Astrocyte of the spinal cord (primary cell): Measurements from ENCODE around the gene H2AZ1.

Experiments used
- DNase-seq: peaks from one replicate; pipeline ENCODE4 v3.0.0; 2011; ENCODE audit warnings: low read depth, low spot score
- H3K4me3 ChIP-seq: 2 replicates; pipeline ENCODE4 v1.5.1; 2011; ENCODE audit warnings: low read depth, mild to moderate bottlenecking, low read length, moderate library complexity
- in situ Hi-C: cut with HindIII; loops from 2 replicates; pipeline ENCODE4 v1.10.0; 2017; ENCODE audit warnings: low sequenced_read_pairs
- TF ChIP-seq, protein P1 (sequence below): IDR thresholded peaks from 2 replicates; pipeline ENCODE4 v1.5.1; 2012; ENCODE audit warnings: low read depth, mild to moderate bottlenecking, low read length, inconsistent platforms

The H2AZ1 gene

DNA sequence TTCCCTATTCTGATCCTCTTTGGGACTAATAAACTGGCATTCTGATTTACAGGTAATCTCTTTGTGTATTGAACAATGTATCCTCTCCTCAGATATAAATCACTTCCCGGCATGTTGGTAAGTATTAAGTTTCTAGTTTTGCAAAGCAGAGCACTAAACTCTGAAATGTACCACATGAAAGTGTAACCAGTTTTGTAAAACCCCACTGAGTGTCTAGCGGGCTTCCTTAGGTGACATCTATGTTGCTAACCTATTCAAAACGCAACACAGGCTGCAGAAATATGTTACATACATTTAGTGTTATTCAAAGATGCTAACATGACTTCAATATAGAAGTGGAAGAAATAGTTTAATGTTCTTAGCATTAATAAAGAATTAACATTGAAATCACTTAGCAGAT is 28.9 kb downstream of the H2AZ1 start:
- in situ Hi-C loops = no loop called here
- H3K4me3 ChIP-seq = no peak overlapping the region
- no peak for DNase-seq
- TF ChIP-seq, protein P1, sequence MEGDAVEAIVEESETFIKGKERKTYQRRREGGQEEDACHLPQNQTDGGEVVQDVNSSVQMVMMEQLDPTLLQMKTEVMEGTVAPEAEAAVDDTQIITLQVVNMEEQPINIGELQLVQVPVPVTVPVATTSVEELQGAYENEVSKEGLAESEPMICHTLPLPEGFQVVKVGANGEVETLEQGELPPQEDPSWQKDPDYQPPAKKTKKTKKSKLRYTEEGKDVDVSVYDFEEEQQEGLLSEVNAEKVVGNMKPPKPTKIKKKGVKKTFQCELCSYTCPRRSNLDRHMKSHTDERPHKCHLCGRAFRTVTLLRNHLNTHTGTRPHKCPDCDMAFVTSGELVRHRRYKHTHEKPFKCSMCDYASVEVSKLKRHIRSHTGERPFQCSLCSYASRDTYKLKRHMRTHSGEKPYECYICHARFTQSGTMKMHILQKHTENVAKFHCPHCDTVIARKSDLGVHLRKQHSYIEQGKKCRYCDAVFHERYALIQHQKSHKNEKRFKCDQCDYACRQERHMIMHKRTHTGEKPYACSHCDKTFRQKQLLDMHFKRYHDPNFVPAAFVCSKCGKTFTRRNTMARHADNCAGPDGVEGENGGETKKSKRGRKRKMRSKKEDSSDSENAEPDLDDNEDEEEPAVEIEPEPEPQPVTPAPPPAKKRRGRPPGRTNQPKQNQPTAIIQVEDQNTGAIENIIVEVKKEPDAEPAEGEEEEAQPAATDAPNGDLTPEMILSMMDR = no peak

DNA sequence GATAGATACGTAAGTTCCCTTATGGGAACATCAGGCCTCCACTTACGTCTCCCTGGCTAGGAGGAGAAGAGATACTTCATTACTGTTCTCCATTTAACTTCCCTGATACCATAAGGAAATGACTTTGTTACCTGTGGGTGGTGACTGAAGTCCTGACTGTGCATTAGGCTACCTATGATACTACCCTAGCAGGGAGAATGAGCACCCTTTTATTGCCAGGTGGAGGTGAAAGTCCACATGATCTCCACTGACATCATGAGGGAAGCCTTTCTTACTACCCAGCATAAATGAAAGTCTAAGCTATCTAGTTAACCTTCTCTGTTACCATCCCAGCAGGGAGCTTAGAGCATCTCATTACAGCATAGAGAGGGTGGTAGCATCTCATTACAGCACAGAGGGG is 31.4 kb downstream of the H2AZ1 start:
- TF ChIP-seq, protein P1 = no peak
- H3K4me3 ChIP-seq = no peak overlapping the region
- no peak for DNase-seq
- in situ Hi-C loops = no loop called here

DNA sequence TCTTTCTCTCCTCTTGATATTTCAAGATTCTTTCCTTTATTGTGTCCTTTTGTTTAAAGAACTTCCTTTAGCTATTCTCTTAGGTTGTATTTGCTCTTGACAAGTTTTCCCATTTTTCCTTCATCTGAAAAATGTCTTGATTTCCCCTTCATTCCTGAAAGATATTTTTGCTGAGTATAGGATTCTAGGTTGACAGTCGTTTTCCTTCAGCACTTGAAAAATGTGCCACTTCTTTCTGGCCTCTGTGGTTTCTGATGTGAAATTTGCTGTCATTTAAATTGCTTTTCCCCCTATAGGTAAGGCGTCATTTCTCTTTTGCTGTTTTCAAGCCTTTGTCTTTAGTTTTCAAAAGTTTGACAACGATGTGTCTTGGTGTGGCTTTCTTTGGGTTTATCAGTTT is 32.5 kb downstream of the H2AZ1 start:
- TF ChIP-seq, protein P1 = no peak
- in situ Hi-C loops = no loop called here
- no peak for DNase-seq
- H3K4me3 ChIP-seq = no peak overlapping the region

DNA sequence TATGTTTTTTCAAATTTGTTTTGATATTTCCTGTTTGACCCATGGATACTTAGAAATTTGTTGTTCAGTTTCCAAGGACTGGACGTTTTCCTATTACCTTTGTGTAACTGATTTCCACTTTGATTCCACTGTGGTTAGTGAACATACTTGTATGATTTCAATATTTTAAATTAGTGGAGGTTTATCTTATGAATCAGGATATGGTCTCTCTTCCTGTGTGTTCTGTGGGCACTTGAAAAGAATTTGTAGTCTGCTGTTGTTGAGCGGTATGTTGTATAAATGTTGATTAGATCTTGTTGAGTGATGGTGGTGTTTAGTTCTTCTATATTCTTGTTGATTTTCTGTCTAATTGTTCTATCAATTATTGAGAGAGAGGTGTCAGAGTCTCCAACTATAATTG is 34.6 kb downstream of the H2AZ1 start:
- no peak overlapping the region for H3K4me3 ChIP-seq
- peak; percentile 4 for DNase-seq
- TF ChIP-seq, protein P1 = no peak
- in situ Hi-C loops = no loop called here
